HG03039 (cell line): ENCODE results near the gene TXNIP.

Experiments used
- ATAC-seq: cut with Tn5 transposase; IDR thresholded peaks from one replicate; pipeline ENCODE4 v1.9.1; 2021; ENCODE audit warnings: mild to moderate bottlenecking, moderate library complexity; ENCODE audit not compliant: unreplicated experiment

TXNIP gene

DNA sequence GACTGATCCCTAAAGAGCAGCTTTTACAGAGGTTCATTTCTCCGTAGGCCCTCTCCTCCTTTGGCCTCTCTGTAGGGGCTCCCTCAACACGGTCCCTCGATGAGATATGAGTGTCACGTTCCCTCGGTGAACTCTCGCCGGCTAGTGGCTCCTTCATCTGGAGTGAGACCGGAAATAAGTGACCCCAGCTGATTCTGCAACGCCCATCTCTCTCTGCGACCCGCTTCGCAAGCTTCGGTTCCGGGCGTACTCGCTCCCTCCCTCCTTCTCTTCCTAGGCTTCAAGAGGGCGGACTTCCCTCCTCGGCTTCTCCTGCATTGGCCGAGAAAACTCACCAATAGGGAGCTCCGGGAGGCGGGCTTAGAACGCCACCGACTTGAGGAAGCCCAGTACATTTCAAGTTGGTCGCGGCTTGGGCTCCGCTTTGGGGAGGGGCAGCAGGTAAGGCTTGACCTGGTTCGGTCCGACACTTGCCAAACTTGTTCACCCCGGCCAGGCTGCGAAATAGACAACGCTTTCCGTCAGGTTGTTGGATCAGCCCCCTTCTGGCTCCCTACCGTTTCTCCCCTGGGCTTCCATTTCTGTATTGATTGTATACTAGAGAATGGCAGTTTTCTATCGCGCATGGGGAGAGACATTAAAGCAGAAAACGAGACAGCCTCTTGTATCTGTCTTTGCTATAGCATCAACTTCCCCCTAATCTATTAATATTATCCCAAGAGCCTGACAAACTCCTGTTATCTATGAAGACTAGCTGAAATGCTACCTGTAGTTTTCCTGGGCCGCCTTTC is 31.9 kb downstream of the TXNIP start, which contains the start of the genes ANKRD34A and POLR3GL:
TSS of gene ANKRD34A (minus strand) at position 248 of the 791 bp plus-strand sequence. CDS start 2,816 bp downstream, outside the sequence.
TSS of gene POLR3GL (plus strand) at position 363 of the 791 bp plus-strand sequence. CDS start 10,176 bp downstream, outside the sequence.
- peak; percentile 85 for ATAC-seq

DNA sequence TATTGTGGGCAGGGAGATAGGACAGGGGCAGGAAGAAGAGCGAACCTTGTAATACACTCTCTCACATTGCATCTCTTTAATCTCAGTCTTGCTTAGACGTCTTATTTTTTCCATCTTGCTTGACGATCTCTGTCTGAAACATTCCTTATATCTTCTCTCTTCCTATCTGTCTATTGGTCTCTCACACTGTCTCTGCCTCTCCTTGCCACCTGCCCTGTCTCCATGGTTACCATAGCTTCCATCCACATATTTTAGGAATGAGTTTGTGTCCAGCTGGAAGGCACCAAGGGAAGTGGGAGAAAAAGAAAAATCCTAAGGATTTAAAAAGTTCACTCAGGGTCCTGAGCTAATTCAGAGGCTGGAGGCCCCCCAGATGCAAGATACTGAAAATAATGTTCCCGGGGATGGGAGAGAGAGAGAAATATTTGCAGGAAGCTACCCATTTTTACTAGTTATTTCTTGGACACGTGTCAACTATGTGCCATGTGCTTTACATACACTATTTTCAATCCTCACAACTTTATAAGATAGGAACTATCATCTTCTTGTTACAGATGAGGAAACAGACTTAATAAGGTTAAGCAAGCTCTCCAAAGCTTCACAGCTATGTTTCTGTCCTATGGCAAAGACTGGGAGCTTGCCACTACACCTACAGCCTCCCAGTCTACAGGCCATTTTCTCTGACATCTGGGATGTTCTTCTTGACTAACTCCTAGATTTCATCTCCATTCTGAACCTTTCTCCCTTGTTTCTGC is 32.9 kb downstream of the TXNIP start:
- no peak for ATAC-seq

DNA sequence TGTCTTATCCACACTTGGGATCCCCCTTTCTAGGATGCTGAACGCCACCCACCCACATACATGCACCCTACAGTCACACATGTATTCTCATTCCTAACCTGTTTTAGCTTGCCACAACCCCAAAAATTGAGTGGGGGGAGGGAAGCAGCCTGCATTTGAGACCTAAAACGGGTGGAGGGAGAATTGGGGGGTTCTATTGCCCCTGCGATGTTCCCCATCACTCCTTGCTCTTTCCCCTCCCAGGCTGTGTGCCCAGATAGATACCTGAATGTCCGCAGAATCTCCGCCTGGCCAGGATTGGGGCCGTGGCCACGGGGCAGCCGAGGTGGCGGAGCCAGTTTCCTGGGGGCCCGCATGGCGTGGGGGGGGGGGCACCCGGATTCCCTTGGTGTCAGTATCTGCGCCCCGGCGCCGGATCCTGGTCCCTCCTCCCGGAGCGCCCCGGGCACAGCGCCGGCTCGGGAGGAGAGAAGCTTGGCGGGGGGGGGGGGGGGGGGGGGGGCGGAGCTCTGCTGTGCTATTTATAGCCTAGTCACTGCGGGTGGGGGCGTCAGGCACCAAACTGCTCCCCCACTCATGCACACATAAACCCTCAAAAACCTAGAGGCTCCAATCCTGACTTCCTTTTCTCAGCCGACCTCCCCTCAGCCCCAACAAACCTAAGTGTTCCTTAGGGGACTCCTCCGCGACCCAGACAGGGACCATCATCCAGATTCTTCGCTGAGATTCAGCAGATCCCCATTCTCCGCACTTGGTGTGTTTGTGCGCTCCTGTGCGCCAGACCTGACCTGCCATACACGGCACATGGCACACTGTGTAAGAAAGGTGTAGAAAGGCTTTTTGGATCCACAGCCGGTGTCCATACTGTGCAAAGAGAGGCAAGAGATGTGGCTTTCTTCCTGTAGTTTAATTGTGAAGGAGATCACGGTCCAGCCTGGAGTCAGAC is 33.9 kb downstream of the TXNIP start:
- no peak for ATAC-seq

DNA sequence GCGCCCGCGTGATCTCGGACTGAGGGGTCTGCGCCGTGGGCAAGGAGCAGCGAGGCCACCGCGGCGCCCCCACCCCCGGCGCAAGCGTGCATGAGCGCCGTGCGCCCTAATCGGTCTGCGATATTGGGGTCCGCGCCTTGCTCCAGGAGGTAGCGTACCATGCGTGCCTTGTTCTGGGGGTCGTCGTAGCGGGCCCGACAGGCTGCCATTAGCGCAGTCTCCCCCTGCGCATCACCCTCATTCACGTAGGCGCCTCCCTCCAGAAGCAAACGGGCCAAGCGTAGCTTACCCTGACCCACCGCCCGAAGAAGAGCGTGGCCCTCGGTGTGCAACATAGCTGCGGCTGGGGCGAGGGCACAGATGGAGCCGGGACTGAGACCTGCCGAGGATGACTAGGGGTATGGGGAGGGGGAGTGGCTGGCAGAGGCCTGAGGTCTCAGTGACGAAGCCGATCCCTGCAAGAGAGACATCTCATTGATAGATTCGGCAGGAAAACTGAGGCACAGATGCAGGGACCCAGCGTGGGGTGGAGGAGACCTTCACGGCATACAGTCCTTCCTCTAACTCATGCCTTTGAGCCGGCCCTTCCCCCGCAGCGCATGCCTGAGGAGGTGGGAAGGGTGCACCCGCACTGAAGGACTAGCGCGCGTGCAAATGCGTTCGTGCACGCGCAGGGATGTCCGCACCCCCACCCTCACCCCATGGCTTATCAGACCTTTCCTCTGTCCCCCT is 34.8 kb downstream of the TXNIP start:
- ATAC-seq = no peak

DNA sequence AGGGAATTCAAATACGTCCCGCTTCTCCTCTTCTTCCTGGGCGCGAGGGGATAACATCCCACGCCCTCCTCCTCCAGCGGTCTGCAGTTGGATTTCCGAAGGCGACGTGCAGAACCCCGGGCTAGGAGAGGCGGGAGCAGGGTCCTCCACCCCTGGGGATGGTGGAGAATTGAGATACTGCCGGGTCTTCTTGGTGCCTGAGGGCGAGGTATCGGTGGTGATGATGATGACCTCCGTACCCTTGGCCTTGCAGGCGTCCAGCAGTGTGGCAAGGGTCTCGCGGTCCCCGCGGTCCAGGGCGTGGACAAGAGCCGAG is 35.3 kb downstream of the TXNIP start:
- no peak for ATAC-seq

DNA sequence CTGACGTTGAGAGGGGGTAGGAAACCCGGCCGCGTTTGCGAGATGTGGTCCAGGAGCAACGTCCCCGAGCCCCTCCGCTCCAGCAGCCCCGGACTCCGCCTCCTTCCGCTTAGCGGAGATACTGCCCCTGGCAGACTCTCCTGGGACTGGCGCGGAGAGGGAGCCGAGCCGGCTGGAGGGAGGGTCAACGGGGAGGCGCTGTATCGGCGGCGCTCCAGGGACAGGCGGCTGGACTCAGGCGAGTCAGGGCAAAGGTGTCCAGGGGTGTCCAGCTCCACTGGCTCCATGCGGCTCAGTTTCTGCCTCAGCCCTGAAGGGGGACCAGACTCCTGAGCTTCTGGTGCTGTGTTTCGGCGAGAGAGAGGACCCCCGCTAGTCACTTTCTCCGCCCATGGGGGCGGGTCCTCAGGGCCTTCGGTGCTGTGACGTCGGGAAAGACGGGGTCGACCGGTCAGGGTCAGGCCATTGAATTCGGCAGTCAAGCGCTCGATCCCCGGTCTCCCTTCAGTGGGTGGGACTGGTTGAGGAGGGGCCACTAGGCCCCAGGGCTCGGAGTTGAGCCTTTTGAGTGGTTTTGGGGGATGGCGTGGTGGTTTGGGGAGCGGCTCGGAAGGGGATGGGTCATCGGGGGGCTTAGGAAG is 35.8 kb downstream of the TXNIP start:
- ATAC-seq = no peak

DNA sequence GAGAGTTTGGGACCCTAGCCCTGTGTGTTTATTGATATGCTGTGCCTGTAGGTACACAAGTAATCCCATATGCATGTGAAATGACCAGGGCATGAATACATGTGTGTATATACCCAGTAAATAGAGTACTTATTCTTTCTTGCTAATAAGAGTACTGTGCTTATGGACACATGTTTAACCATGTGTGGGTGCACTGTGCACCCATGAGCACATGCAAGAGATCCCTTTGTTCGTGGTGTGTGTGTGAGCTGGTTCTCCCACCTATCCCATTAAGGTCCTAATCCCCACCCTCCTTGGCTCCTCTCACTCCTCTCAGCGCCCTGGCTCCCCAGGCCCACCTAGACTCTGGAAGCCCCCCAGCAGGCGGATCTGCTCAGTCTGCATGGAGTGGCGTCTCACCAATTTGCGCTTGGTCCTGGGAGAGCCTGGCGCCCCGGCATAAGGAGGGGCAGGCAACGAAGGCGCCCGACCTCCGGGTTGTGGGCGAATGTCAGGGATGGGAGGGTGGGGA is 36.4 kb downstream of the TXNIP start:
- no peak for ATAC-seq

DNA sequence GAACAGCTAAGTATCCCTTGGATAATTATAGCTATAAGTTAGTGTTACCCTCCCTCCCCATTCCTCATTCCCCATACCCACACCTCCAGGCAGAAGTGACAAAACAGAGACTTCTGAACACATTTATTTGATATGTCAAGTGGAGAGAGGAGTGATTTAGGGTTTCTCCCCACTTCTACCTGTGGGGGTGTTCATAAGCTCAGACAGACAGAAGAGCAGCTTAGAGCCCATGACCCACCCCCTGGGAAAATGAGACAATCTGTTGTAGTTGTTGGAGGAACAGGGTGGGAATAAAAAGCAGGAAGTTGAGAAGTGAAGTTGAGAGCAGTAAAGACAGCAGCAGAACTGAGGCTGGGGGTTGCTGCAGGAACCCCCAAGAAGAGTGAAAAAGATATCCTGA is 37.0 kb downstream of the TXNIP start:
- ATAC-seq = no peak

DNA sequence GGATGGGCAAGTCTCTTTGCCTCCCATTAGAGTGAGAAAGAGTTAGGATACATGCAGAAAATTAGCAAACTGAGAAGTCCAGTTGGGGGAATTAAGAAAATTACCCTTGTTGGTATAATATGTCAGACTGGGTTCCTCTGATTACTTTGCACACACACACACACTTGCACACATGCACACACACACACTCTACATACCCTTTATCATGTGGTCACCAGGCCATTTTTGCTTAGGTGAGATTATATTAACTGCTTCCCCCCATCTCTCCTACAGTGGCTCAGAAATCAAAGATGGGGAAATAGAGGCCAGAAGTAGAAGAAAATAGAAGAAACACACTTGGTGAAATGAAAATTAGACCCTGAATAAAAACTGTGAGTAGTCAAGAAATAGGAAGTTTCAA is 37.6 kb downstream of the TXNIP start:
- no peak for ATAC-seq

DNA sequence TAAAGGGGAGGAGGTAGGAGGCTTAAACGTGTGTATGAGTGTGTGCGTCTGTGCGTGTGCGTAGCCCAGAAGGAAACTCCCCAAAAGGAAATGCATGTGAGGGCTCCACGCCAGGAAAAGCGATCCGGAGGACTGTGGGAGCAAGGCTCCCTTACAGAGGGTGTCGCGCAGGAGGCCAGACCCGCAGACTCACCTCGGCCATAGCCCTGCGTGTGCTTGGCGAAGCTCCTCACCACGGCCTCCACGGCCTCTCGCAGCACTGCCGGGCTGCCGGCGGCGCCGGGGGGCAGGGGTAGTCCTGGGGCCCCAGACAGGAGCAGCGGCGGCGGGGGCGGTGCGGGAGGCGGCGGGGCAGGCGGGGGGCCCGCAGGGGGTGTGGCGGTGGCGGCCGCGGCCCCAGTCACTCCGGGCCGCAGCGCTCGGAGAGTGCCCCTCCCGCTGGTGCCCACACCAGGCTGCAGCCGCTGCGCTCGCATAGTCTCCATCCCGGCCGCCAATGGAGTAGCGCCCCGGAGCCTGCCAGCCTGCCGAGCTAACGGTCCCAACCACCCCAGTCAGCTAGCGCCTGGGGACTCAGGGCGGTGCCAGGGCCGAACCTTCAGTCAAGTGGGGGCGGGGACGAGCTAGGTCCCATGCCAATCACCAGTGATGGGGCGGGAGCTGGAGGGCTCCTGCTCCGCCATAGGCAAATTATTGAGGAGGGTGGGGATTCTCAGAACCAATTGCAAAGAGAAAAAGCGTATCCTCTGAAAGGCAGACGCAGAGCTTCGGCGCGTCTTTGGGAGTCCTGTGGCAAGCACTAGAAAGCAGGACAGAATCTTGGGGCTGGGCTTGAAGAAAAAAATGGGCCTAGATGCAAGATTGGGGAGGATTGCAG is 38.7 kb downstream of the TXNIP start, which contains the start of gene LIX1L:
TSS of gene LIX1L (minus strand) at position 575 of the 877 bp plus-strand sequence. CDS start at position 485, 90 bp downstream.
- peak; percentile 84 for ATAC-seq

DNA sequence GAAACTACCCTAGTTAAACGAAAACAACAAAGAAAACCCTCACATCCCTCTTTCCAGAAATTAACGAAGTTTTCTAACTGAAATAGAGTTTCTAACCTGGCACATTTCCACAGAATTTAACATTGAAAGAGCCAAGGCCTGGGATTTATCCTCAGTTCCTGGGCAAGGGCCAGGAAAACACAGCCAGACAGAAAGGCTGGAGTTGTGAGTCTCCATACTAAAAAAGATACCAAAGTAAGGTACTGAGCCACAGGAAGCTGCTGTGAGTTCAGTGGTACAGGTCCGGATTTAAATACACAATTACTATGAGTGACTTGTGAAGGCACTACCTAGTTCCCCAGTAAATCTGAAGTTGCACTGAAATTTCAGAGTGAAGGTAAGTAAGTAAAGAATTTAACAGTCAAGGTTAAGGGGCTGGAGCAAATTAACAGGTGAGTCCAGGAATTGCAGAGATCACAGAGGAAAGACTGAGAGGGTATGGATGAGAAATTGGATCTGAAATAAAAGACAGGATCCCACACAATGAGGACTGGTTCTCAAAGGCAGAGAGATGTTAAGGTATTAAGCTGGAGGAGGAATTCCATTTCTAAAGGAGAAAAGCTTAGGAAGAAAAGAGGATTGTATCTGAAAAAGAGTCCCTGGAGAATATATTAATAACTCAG is 39.5 kb downstream of the TXNIP start:
- no peak for ATAC-seq

DNA sequence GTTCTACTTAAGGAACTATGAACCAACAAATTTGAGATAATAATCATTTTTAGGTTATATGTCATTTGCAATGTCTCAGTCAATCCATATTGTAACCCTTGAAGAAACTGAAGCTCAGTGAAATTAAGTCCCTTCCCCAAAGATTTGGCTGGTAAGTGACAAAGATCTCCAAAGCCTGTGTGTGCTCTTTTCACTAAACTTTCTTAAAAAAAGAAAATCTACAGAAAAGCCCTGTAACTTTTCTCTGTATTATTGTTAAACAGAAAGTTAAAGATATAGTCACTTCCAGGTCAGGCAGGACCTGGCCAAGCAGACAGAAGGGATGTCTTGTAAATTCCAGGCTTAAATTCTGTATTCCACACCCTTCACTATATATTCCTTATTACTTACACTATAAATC is 40.0 kb downstream of the TXNIP start:
- ATAC-seq = no peak

DNA sequence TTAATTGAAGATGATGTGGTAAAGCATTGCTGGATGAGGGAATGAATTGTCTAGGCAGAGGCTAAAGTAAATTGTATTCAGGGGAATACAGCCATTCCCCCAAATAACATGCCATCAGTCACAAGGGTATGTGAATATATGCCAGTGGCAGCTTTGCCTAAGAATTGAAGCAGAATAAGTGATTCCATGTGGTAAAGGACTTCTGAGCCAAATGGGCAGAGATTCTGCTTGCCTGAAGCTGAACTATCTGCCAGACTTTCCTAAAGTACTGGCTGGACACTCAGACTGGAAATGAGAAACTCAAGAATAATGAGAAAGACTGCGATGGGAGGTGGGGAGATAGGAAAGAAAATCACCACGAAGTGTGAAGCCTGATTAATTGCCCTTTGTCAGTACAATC is 40.9 kb downstream of the TXNIP start:
- no peak for ATAC-seq

DNA sequence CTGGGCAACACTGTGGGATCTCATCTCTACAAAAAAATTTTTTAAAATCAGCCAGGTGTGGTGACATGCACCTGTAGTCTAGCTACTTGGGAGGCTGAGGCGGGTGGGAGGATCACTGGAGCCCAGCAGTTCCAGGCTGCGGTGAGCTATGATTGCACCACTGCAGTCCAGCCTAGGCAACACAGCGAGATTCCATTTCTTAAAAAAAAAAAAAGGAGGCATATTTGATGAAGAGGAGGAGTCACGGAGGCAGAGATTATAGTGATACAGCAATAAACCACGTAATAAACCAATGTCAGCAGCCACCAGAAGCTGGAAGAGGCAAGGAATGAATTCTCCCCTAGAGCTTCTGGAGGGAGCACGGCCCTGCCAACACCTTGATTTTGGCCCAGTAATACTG is 42.5 kb downstream of the TXNIP start:
- ATAC-seq = no peak

DNA sequence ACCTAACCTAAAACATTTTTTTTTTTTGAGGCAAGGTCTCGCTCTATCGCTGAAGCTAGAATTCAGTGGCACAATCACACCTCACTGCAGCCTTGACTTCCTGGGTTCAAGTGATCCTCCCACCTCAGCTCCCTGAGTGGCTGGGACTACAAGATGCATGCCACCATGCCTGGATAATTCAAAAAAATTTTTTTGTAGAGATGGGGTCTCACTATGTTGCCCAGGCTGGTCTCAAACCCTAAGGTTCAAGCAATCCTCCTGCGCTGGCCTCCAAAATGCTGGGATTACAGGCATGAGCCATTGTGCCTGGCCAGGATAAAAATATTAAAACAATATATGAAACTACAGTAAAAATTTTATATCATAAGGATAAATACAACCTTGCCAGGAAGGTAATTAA is 43.5 kb downstream of the TXNIP start:
- no peak for ATAC-seq

DNA sequence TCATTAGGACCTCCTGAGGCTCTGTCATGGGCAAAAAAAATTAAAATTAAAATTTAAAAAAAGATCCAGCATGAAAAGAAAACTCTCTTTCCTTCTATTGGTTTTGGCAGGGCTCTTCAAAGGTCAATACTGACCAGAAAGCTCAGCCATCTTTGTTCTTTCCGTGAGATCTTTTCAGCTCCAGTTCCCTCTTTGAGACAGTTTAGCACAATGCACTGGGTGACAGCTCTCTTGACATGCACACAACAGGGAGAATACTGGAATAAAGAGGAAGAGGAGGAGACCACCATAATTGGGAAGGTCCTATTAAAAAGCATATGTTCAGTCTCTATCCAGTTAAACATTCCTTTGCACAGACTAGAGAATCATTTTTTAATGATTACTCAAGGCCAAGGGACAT is 44.9 kb downstream of the TXNIP start:
- ATAC-seq = no peak

DNA sequence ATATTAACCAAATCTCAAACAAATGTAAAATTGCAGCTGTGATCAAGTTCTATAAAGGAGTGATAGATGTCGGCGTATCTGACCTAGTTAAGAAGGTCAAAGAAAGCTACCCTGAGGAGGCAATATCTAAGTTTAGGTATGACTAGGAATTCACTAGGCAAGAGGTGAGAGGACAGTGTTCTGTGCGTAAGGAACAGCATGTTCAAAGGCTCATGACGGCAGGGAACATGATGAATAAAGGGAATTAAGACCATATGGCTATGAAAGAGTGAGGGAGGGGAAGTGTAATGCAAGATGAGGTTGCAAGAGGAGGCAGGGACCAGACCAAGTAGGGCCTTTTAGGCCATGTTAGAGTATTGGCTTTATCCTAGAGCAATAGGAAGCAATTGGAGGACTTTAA is 47.2 kb downstream of the TXNIP start:
- no peak for ATAC-seq

DNA sequence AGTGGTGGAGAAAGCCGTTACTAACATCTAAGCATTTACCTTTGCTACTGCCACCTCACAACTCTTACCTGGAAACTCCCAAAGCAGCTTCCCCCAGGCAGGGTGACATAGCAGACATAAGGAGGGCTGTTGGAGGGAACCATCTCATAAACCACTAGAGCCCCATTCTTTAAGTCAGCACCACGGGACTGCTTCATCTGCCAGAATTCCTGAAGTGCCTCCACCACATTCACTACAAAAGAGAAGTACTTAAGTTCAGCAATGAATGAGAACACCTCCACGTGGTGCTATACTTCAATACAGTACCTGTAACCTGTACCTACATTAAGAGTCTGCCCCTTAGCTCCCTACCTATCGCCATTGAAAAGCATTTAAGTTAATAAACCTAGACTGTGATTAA is 48.8 kb downstream of the TXNIP start:
- ATAC-seq = no peak
